ENCODE measurements around the gene INAVA.

DNA sequence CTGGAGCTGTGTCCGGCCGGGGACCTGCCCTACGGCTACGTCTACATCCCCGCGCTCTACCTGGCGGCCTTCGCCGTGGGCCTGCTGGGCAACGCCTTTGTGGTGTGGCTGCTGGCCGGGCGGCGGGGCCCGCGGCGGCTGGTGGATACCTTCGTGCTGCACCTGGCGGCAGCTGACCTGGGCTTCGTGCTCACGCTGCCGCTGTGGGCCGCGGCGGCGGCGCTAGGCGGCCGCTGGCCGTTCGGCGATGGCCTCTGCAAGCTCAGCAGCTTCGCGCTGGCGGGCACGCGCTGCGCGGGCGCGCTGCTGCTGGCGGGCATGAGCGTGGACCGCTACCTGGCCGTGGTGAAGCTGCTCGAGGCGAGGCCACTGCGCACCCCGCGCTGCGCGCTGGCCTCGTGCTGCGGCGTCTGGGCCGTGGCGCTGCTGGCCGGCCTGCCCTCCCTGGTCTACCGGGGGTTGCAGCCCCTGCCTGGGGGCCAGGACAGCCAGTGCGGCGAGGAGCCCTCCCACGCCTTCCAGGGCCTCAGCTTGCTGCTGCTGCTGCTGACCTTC, 21.5 kb upstream of the INAVA start:
- TF ChIP-seq, protein P1, sequence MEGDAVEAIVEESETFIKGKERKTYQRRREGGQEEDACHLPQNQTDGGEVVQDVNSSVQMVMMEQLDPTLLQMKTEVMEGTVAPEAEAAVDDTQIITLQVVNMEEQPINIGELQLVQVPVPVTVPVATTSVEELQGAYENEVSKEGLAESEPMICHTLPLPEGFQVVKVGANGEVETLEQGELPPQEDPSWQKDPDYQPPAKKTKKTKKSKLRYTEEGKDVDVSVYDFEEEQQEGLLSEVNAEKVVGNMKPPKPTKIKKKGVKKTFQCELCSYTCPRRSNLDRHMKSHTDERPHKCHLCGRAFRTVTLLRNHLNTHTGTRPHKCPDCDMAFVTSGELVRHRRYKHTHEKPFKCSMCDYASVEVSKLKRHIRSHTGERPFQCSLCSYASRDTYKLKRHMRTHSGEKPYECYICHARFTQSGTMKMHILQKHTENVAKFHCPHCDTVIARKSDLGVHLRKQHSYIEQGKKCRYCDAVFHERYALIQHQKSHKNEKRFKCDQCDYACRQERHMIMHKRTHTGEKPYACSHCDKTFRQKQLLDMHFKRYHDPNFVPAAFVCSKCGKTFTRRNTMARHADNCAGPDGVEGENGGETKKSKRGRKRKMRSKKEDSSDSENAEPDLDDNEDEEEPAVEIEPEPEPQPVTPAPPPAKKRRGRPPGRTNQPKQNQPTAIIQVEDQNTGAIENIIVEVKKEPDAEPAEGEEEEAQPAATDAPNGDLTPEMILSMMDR (IDR thresholded peaks at IDR 0.05), result no peak
- TF ChIP-seq EZH2 (IDR thresholded peaks at IDR 0.05), result no peak

All from neural progenitor cell (in vitro differentiated cells).